HG03064 (cell line): ENCODE results near the gene MAFB.

ENCODE experiments used
- ATAC-seq: cut with Tn5 transposase; IDR thresholded peaks from one replicate; pipeline ENCODE4 v1.9.1; 2021; ENCODE audit warnings: low read depth; ENCODE audit not compliant: unreplicated experiment

The MAFB gene

DNA sequence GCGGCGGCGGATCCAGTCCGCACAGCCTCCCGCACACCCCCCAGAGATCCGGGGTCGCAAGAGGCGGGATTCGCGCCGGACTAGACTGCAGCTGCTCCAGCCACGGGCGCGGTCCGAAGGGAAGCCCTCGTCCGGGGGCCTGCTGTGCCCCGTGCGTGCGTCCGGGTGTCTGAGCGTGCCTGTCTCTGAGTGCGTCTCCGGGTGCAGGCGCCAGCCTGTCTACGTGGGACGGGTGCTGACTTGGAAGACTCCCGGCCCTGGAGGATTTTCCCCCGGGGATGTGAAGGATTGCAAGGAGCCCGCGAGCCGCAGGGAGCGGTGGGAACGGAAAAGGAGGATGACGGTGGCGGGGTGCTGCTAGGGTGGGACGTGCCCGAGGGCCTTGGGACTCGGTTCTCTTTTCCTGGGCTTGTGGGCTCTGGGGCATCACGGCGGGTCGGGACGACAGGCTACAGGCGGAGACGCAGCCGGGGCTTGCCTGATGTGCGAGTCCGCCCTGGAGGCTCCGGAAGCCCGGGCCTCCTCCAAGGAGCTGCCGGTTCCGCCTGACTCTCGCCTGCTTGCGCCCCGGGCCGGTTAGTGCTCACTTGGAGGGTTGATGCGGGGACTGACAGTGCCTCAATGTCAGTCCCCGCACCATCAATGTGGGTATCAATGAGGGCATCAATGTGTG, 5.7 kb downstream of the MAFB start:
- ATAC-seq, result no peak

DNA sequence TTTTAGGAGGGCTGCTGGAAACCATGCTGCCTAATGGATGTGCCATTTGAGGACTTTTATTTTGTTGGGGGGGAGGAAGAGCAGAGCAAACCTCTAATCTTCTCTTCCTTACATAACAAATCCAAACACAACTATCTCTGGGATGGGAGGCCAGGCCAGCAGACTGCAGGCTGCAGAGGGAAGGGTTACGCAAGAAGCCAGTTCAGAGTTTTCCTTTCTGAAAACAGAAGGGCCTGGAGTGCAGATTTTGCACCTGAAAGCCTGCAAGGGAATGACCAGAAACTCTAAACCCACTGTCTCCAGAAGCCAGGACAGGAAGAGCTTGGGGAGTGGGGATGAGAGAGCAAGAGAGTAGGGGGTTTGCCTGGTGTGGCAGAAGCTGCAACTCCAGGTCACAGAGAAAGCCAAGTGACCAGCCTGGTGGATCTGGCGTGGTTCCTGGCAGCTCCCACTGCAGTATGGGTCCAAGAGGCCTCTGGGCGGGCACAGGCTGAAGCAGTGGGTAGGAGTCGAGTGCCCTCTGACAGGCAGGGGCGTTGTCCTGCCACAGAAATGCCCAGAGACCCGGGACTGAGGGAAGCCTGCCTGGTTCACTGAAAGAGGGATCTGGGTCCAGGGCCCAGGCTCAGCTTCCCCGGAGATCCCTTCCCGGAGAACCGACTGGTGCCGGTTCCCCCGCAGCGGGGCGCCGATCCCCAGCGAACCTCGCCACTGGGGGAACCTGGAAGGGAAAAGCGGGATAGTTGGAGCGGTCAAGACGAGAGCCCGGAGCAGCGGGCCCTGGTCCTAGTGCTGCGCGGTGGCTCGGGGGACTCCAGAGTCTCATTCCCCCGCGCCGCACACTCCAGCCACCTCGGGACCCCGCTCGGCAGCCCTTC, 6.7 kb downstream of the MAFB start:
- no peak for ATAC-seq

GRCh38 chr20:40681684-40682083, 7.4 kb downstream of the MAFB start:
- no peak for ATAC-seq

- ATAC-seq, result no peak
These were observed 7.9 kb downstream of the MAFB start for GRCh38 chr20:40681165-40681564.

GRCh38 chr20:40680161-40680959, 8.7 kb downstream of the MAFB start:
- ATAC-seq, result no peak

DNA sequence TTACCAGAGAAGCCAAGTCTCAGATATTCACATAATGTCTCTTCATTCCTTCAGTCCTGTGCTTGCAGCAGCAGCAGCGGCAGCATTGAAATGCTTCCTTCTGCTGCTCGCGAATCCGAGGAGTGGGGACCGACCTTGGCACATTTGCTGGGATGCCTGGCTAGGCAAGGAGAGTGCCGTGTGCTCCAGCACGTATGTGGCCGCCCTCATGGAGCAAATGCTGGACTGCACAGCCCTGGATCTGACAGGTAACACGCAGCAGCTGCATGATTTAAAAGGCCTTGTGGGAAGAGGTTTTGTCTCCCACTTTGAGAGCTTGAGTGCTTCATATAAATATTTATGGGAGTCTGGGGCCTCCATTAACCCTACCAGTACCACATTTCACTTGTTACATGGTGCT, 9.9 kb downstream of the MAFB start:
- ATAC-seq, result no peak

- no peak for ATAC-seq
These were observed 10.7 kb downstream of the MAFB start for GRCh38 chr20:40678286-40678875.

DNA sequence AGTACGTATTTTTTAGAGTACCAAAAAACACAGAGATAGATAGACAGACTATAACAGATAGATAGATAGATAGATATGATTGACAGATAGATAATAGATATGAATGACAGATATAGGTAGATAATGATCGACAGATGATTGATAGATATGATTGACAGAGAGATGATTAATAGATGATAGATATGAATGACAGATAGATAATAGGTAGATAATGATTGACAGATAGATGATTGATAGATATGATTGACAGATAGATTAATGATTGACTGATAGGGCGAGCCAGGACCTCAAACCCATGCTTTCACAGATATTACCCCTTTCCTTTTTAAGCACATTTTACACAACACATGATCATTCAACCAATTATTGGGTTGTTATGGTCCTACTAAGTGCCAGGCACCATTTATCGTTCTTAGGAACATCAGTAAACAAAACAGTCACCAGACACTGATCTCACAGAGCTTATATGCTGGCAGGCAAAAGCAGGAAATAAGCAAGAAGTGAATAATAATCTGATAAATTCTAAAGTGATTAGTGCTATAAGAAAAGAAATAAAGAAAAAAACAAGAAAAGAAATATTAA, 11.6 kb downstream of the MAFB start:
- no peak for ATAC-seq

DNA sequence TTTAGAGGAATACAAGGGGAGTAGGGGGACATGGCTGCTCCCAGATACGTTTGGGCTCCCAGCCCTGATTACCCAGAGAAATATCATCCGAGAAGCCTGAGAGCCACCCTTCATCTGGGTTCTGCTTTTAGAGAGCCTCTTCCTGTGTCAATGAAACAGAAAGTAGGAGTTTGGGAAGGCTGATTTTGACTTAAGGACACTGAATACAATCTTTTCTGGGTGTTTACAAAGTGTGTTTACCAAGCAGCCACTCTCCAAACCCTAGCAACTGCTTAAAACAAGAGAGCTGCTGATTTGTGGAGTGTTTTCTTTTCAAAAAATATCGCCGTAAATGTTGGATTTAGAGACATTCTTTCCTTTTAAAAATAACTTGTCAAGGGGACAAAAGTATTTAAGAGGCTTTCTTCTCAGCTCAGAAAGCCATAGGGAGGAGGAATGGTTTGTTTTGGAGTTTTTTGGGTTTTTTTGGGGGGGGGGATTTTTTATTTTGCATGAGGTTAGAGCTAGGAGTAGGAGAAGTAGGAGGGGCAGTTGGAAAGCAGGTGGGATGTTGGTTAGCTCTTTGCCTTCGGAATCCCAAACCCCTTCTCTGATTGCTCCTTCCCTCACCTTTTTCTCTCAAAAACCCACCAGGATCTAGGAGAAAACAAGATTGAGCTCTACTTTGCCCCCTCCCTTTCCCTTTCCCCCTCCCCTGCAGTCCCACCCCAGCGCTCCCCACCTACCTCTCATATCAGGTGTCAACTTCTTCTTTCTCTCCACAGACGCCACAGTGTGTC, 12.4 kb downstream of the MAFB start:
- ATAC-seq, result no peak

- no peak for ATAC-seq
These were observed 13.3 kb downstream of the MAFB start for GRCh38 chr20:40675599-40676221.

GRCh38 chr20:40673442-40673841, 15.6 kb downstream of the MAFB start:
- no peak for ATAC-seq

DNA sequence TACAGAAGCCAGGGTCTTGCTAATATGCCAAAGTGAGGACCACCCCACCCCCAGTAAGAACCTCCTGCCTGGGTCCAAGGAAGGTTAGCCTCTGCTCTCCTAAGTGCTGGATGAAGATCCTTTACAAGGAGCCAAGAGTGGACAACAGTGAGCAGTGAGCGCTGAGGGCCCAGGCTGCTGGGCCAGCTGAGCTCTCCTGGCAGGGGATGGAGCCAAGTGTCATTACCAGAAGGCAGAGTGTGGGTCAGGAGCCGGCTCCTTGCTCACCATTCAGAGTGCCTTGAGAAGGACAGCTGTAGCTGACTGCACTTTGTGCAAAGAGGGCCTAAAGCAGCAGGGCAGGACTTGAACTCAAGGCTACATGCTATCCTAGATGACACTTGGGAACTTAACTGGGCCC, 16.9 kb downstream of the MAFB start:
- ATAC-seq, result no peak

DNA sequence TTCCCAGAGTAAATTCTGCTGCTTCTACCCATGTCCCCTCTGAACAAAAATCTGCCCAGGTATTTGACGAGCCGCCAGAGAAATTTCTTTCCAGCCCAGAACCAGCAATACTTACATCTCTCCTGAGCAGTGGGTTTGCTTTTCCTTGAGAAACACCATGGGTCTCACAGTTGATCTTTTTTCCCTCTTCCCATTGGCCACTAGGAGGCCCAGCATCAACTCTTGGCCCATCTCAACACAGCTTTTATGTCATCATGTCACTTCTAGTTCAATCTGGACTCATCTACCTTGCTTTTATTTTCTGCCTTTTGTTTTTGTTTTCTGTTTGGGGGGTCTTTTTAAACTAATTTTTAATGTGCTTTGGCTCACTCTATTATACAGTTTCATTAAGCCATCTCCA, 18.8 kb downstream of the MAFB start:
- no peak for ATAC-seq

DNA sequence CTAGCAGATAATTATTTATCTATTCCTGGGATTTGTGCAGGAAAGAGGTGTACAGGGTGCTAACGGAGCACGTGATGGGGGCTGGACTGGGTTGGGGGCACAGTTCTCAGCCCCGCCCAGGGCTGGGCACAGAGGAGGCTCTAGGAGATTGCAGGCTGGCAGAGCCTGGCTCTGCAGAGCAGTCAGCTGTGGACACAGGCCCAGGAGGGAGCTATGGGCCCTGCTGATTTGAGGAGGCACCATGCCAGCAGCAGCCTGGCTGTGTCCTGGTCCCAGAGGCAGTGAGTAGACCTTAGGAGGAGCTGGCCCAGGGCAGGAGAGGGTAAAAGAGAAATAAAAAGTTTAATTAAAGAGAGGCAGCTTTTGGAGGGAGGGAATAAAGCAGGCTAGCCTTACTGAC, 19.3 kb downstream of the MAFB start:
- no peak for ATAC-seq

GRCh38 chr20:40668449-40669228, 20.4 kb downstream of the MAFB start:
- ATAC-seq, result no peak

- ATAC-seq, result no peak
These were observed 21.5 kb downstream of the MAFB start for GRCh38 chr20:40667503-40667902.

GRCh38 chr20:40666336-40666735, 22.7 kb downstream of the MAFB start:
- ATAC-seq, result no peak

- no peak for ATAC-seq
These were observed 24.1 kb downstream of the MAFB start for GRCh38 chr20:40664891-40665290.
